Measurements from ENCODE around the gene SPINT4.

SPINT4 gene

DNA sequence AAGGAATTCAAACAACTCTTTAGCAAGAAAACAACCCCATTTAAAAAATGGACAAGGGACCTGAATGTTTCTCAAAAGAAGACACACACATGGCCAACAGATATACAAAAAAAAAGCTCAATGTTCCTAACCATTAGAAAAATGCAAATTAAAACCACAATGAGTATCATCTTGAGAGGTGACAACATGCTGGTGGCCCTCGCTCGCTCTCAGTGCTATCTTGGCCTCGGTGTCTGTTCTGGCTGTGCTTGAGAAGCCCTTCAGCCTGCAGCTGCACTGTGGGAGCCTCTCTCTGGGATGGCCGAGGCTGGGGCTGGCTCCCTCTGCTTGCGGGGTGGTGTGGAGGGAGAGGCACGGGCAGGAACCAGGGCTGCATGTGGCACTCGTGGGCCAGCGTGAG is 13.4 kb downstream of the SPINT4 start:
- TF ChIP-seq, protein P1, sequence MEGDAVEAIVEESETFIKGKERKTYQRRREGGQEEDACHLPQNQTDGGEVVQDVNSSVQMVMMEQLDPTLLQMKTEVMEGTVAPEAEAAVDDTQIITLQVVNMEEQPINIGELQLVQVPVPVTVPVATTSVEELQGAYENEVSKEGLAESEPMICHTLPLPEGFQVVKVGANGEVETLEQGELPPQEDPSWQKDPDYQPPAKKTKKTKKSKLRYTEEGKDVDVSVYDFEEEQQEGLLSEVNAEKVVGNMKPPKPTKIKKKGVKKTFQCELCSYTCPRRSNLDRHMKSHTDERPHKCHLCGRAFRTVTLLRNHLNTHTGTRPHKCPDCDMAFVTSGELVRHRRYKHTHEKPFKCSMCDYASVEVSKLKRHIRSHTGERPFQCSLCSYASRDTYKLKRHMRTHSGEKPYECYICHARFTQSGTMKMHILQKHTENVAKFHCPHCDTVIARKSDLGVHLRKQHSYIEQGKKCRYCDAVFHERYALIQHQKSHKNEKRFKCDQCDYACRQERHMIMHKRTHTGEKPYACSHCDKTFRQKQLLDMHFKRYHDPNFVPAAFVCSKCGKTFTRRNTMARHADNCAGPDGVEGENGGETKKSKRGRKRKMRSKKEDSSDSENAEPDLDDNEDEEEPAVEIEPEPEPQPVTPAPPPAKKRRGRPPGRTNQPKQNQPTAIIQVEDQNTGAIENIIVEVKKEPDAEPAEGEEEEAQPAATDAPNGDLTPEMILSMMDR (IDR thresholded peaks at IDR 0.05; ENCODE audit: low read depth, low read length): no peak
- Histone ChIP-seq H3K9me3 (no peaks in the 10 kb centered on the region), H3K36me3 (no peaks in the 10 kb centered on the region), H3K4me3 (ENCODE audit: low read depth, low read length) (no peak overlapping the region), H3K27me3 (no peaks in the 10 kb centered on the region; the same call in 1 of the 2 replicates), H3K4me1 (no peaks in the 10 kb centered on the region)
- DNase-seq: no peak

DNA sequence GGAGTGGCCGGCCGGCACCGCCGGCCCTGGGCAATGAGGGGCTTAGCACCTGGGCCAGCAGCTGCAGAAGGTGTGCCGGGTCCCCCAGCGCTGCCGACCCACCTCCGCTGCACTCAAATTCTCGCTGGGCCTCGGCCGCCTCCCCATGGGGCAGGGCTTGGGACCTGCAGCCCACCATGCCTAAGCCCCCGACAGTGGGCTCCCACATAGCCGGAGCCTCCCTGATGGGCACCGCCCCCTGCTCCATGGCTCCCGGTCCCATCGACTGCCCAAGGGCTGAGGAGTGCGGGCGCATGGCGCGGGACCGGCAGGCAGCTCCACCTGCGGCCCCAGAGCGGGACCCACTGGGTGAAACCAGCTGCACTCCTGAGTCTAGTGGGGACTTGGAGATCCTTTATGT is 13.8 kb downstream of the SPINT4 start:
- TF ChIP-seq, protein P1 (IDR thresholded peaks at IDR 0.05; ENCODE audit: low read depth, low read length): no peak
- Histone ChIP-seq H3K4me3 (ENCODE audit: low read depth, low read length) (no peak overlapping the region), H3K36me3 (no peaks in the 10 kb centered on the region), H3K4me1 (no peaks in the 10 kb centered on the region), H3K27me3 (no peaks in the 10 kb centered on the region; the same call in 1 of the 2 replicates), H3K9me3 (no peaks in the 10 kb centered on the region)
- no peak for DNase-seq

DNA sequence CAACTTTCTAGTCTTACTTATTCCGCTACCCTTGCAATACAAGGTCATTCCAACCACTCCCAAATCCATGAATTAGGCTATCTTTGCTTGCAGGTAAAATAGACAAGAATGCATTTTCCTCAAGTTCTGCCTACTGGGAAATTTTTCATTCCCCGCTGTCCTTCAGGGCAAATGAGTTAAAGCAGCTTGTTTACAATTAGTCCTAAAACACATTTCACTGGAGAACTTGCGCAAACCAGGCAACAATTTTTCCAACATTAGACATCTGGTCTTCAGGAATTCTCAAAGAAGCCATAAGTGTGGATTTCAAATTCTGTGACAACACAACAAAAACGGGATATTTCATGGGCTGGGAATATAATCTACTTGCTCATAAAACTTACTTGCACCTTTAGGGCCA is 20.4 kb downstream of the SPINT4 start:
- Histone ChIP-seq H3K4me1 (no peaks in the 10 kb centered on the region), H3K36me3 (no peaks in the 10 kb centered on the region), H3K9me3 (no peaks in the 10 kb centered on the region; the same call in 1 of the 2 replicates), H3K27me3 (peaks cover 6% of the 10 kb centered on the region), H3K4me3 (ENCODE audit: low read depth, low read length) (no peak overlapping the region)
- TF ChIP-seq, protein P1 (IDR thresholded peaks at IDR 0.05; ENCODE audit: low read depth, low read length): no peak
- no peak for DNase-seq

DNA sequence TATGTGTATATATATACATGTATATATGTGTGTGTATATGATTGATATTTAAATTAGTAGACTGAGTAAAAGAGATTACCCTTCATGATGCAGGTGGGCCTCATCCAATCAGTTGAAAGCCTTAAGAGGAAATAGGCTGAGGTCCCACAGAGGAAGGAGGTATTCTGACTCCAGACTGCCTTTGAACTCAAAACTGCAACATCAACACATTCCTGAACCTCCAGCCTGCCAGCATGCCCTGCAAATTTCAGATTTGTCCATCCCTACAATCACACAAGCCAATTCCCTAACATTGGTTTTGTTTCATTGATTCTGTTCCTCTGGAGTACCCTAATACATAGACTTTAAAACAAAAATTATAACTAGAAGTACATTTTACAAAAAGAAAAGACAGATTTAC is 22.9 kb downstream of the SPINT4 start:
- peaks cover 17% of the 10 kb centered on the region for H3K27me3 ChIP-seq
- no peaks in the 10 kb centered on the region for H3K4me1 ChIP-seq
- DNase-seq: no peak
- H3K36me3 ChIP-seq: no peaks in the 10 kb centered on the region
- H3K4me3 ChIP-seq (ENCODE audit: low read depth, low read length): no peak overlapping the region
- H3K9me3 ChIP-seq: no peaks in the 10 kb centered on the region; the same call in 1 of the 2 replicates
- TF ChIP-seq, protein P1 (IDR thresholded peaks at IDR 0.05; ENCODE audit: low read depth, low read length): no peak

DNA sequence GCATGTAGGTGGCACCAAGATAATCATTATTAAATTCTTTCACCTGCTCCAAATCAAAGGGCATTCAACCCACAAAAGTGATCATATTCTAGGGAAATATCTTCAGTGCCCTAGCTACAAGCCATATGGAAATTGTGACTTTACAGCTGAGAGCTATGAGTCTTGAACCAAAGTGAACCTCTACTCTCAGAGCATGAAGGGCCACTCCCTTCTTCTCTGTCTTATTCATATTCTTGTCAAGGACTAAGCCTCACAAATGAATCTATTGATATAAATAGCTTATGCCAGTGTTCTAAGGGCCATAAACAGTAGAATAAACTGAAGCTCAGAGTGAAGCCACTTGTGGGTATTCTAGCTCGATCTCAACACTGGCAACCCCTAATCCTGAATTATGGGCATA is 29.6 kb downstream of the SPINT4 start:
- H3K27me3 ChIP-seq: peaks cover 24% of the 10 kb centered on the region
- TF ChIP-seq, protein P1 (IDR thresholded peaks at IDR 0.05; ENCODE audit: low read depth, low read length): no peak
- H3K4me1 ChIP-seq: no peaks in the 10 kb centered on the region
- no peaks in the 10 kb centered on the region for H3K9me3 ChIP-seq
- no peak overlapping the region for H3K4me3 ChIP-seq (ENCODE audit: low read depth, low read length)
- DNase-seq: no peak
- no peaks in the 10 kb centered on the region for H3K36me3 ChIP-seq

DNA sequence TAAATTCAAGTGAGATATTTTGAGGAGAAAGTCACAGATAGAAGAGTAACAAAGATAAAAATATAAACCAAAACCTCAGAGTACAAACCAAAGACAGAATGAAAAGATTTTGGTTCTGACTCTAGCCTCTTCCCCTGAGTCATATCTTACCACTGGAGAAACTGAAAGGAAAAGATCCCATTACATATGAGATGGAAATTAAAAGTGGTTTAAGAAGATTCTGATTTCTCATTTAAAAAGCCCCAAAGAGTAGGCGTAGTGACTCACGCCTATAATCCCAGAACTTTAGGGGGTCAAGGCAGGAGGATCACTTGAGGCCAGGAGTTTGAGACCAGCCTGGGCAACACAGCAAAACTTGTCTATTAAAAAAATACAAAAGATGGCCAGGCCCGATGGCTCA is 30.6 kb downstream of the SPINT4 start:
- no peak for DNase-seq
- TF ChIP-seq, protein P1 (IDR thresholded peaks at IDR 0.05; ENCODE audit: low read depth, low read length): no peak

More for the DNA sequence above, 30.6 kb downstream of the SPINT4 start:
- Histone ChIP-seq H3K9me3 (no peaks in the 10 kb centered on the region), H3K4me3 (ENCODE audit: low read depth, low read length) (no peak overlapping the region), H3K4me1 (no peaks in the 10 kb centered on the region), H3K36me3 (no peaks in the 10 kb centered on the region), H3K27me3 (peaks cover 16% of the 10 kb centered on the region)

Measured in BE2C (cell line).